Measurements from ENCODE around the gene MORC1.

Gene MORC1

GRCh38 chr3:109112946-109113760, 4.8 kb downstream of the MORC1 start:
- no peak for TF ChIP-seq FOXP2 (optimal IDR thresholded peaks at IDR 0.05; ENCODE audit: borderline replicate concordance, extremely low read depth, extremely low read length, insufficient read depth)
- no peak for TF ChIP-seq REST (IDR thresholded peaks at IDR 0.05; ENCODE audit: insufficient read depth in 1 of 2, low read depth in 2 of 2, low read length in 2 of 2)
- TF ChIP-seq TAF1 (IDR thresholded peaks at IDR 0.05; ENCODE audit: borderline replicate concordance, insufficient read depth, low read length): no peak
- no peak for TF ChIP-seq POLR2AphosphoS5 (IDR thresholded peaks at IDR 0.05; ENCODE audit: low read depth, low read length)
- no peak for TF ChIP-seq SIN3A (IDR thresholded peaks at IDR 0.05; ENCODE audit: borderline replicate concordance, insufficient read depth, low read length)

- TF ChIP-seq POLR2AphosphoS5 (IDR thresholded peaks at IDR 0.05; ENCODE audit: low read depth, low read length) (no peak), REST (IDR thresholded peaks at IDR 0.05; ENCODE audit: insufficient read depth in 1 of 2, low read depth in 2 of 2, low read length in 2 of 2) (no peak), TAF1 (IDR thresholded peaks at IDR 0.05; ENCODE audit: borderline replicate concordance, insufficient read depth, low read length) (no peak), SIN3A (IDR thresholded peaks at IDR 0.05; ENCODE audit: borderline replicate concordance, insufficient read depth, low read length) (no peak), FOXP2 (optimal IDR thresholded peaks at IDR 0.05; ENCODE audit: borderline replicate concordance, extremely low read depth, extremely low read length, insufficient read depth) (no peak)
Measured at GRCh38 chr3:109109574-109109973, 8.4 kb downstream of the MORC1 start.

- no peak for TF ChIP-seq FOXP2 (optimal IDR thresholded peaks at IDR 0.05; ENCODE audit: borderline replicate concordance, extremely low read depth, extremely low read length, insufficient read depth)
- TF ChIP-seq TAF1 (IDR thresholded peaks at IDR 0.05; ENCODE audit: borderline replicate concordance, insufficient read depth, low read length): no peak
- no peak for TF ChIP-seq REST (IDR thresholded peaks at IDR 0.05; ENCODE audit: insufficient read depth in 1 of 2, low read depth in 2 of 2, low read length in 2 of 2)
- no peak for TF ChIP-seq SIN3A (IDR thresholded peaks at IDR 0.05; ENCODE audit: borderline replicate concordance, insufficient read depth, low read length)
- TF ChIP-seq POLR2AphosphoS5 (IDR thresholded peaks at IDR 0.05; ENCODE audit: low read depth, low read length): no peak
Measured at GRCh38 chr3:109098079-109098644, 19.8 kb downstream of the MORC1 start.

- no peak for TF ChIP-seq TAF1 (IDR thresholded peaks at IDR 0.05; ENCODE audit: borderline replicate concordance, insufficient read depth, low read length)
- TF ChIP-seq FOXP2 (optimal IDR thresholded peaks at IDR 0.05; ENCODE audit: borderline replicate concordance, extremely low read depth, extremely low read length, insufficient read depth): no peak
- TF ChIP-seq REST (IDR thresholded peaks at IDR 0.05; ENCODE audit: insufficient read depth in 1 of 2, low read depth in 2 of 2, low read length in 2 of 2): no peak
- TF ChIP-seq POLR2AphosphoS5 (IDR thresholded peaks at IDR 0.05; ENCODE audit: low read depth, low read length): no peak
- no peak for TF ChIP-seq SIN3A (IDR thresholded peaks at IDR 0.05; ENCODE audit: borderline replicate concordance, insufficient read depth, low read length)
Measured at GRCh38 chr3:109095166-109095565, 22.8 kb downstream of the MORC1 start.

Measured in PFSK-1 (cell line).